ENCODE measurements around the gene STARD8.

The STARD8 gene

GRCh38 chrX:68693481-68694434 lies 46.3 kb downstream of the STARD8 start:
- no peak for DNase-seq

- DNase-seq, result no peak
Observed at GRCh38 chrX:68694435-68695205, 47.2 kb downstream of the STARD8 start.

- no peak for DNase-seq
Observed at GRCh38 chrX:68695206-68695845, 47.9 kb downstream of the STARD8 start.

- DNase-seq, result no peak
Observed at GRCh38 chrX:68696267-68696990, 49.0 kb downstream of the STARD8 start.

GRCh38 chrX:68697036-68697435 lies 49.6 kb downstream of the STARD8 start:
- no peak for DNase-seq

- no peak for DNase-seq
Observed at GRCh38 chrX:68697465-68698125, 50.1 kb downstream of the STARD8 start.

- DNase-seq, result no peak
Observed at GRCh38 chrX:68698942-68699341, 51.5 kb downstream of the STARD8 start.

- no peak for DNase-seq
Observed at GRCh38 chrX:68699960-68700746, 52.7 kb downstream of the STARD8 start.

GRCh38 chrX:68703369-68703768 lies 55.9 kb downstream of the STARD8 start:
- no peak for DNase-seq

GRCh38 chrX:68703846-68704245 lies 56.4 kb downstream of the STARD8 start:
- DNase-seq, result no peak

GRCh38 chrX:68705986-68706385 lies 58.5 kb downstream of the STARD8 start:
- no peak for DNase-seq

GRCh38 chrX:68708503-68709290 lies 61.2 kb downstream of the STARD8 start:
- no peak for DNase-seq

GRCh38 chrX:68710870-68711576 lies 63.6 kb downstream of the STARD8 start:
- no peak for DNase-seq

GRCh38 chrX:68711845-68712244 lies 64.4 kb downstream of the STARD8 start:
- no peak for DNase-seq

- DNase-seq, result no peak
Observed at GRCh38 chrX:68714856-68715255, 67.4 kb downstream of the STARD8 start.

GRCh38 chrX:68717196-68717595 lies 69.7 kb downstream of the STARD8 start:
- DNase-seq, result no peak

- DNase-seq, result no peak
Observed at GRCh38 chrX:68717663-68718442, 70.4 kb downstream of the STARD8 start.

- no peak for DNase-seq
Observed at GRCh38 chrX:68718443-68718820, 71.0 kb downstream of the STARD8 start.
